Activated CD4-positive, alpha-beta T cell treated with anti-CD3 and anti-CD28 coated beads for 1 hour (primary cell): Measurements from ENCODE around the gene CCDC91.
"Not testable (repeated sequence)": the region's sequence is repeated elsewhere in the genome, so short reads cannot be mapped to it uniquely, and the experiment has no call there.

ENCODE experiments used
- DNase-seq: peaks from one replicate; pipeline ENCODE4 v3.0.0-alpha.2; 2020

CCDC91 gene

DNA sequence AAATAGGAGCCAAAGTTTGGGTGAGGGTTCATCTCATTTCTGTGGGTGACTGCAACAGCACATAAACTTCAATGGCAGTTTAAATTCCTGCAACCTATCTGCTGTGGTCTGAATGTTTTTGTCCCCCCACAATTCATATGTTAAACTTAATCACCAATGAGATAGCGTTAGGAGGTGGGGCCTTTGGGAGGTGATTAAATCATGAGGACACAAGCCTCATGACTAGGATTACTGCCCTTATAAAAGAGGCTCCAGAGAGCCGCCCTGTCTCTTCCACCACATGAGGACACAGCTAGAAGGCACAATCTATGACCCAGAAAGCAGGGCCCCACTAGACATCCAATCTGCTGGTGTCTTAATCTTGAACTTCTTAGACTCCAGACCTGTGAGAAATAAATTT, 3.8 kb upstream of the CCDC91 start:
- DNase-seq = no peak

DNA sequence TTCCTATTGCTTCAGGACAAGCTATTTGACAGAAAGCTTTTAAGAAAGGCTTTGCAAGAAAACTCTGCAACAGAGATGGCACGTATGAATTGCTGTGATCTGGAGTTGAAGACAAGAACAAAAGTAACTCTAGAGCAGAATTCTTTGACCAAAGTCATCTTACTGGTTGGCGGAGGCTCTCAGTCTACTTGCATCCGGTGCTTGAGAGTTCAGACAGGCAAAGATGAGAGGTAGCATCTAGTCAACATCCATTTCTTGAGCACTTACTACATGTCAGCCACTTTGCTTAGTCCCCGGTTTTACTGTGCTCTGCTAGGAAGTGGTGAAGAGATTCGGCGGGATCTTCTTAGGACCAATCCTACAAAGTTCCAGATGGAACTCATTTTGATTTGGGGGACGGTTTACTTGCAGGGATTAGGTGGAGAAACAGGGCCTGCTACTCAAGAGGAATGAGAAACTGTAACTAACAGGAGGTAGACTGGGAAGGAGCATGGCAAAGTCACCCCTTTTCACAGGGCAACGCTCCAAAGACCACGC, 404 bp upstream of the CCDC91 start:
- no peak for DNase-seq

DNA sequence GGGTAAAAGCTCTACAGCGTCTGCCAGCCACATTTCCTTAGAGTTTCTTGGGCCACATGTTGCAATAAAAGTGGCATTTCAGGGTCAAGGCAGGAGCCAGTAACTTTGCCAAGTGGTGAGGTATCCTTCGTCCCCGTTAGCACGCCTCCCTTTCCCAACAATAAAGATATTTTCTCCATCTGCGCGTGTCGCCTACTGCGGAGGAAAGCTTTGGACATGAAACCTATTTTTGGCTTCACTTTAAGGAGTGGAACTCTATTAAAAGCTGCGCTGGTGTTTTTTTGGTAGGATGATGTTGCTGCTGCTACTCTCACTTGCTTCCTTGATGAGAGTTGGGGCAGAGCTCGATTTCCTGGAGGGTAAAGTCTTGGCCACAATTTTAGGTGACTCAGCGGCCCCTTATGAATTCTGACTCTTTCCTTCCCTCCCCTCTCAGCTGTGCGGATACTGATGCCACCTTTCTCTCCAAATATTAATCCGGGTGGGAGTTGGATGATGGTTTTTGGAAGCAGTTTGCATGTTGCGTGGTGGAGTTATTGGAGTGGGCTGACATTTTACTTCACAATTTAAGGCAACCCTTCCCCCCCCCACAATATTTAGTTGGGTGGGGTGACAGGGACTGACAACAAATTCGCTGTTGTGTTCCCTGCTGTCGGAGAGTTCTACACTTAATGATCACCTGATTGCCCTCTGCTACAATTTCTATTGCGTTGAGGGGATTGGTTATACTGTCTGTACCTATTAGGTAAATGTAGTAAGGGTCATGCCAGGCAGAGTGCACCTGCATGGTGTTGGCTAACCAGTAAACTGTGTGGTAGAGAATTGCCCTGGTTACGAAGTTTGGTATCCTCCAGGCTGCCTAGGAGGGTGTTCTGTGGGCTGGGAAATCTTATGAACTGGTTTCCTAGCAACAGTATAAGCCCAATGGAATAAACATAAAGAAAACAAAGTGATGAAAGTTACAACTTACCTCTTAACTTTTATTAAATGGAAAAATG, 1.1 kb downstream of the CCDC91 start:
- peak; percentile 16 for DNase-seq

DNA sequence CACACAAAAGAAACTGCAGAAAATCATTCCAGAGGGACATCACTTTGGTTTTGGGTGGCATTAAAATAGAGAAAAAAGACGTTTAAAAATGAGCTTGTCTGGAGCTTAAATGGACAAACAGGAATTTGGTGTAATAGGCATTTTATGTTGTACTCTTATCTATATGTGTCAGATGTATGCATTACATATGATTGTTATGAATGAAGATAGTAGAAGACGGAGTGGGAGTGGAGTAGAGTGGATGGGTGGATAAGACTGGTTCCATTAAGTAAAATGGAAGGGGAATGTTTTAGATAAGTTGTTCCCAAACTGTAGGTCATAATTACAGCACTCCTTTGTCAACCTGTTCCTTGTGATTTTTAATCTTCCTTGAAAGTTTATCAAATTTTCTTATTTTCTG, 1.9 kb downstream of the CCDC91 start:
- no peak for DNase-seq

DNA sequence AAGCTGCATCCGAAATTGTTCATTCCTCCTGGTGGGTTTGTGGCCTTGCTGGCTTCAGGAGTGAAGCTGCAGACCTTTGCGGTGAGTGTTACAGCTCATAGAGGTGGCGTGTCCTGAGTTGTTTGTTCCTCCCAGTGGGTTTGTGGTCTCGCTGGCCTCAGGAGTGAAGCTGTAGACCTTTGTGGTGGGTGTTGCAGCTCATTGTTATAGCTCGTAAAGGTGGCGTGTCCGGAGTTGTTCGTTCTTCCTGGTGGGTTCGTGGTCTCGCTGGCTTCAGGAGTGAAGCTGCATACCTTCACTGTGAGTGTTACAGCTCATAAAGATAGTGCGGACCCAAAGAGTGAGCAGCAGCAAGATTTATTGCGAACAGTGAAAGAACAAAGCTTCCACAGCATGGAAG, 4.4 kb downstream of the CCDC91 start:
- not testable (repeated sequence) for DNase-seq

DNA sequence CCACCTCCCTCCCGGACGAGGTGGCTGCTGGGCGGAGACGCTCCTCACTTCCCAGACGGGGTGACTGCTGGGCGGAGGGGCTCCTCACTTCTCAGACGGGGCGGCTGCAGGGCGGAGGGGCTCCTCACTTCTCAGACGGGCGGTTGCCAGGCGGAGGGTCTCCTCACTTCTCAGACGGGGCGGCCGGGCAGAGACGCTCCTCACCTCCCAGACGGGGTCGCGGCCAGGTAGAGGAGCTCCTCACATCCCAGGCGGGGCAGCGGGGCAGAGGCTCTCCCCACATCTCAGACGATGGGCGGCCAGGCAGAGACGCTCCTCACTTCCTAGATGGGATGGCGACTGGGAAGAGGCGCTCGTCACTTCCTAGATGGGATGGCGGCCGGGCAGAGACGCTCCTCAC, 10.9 kb downstream of the CCDC91 start:
- not testable (repeated sequence) for DNase-seq

DNA sequence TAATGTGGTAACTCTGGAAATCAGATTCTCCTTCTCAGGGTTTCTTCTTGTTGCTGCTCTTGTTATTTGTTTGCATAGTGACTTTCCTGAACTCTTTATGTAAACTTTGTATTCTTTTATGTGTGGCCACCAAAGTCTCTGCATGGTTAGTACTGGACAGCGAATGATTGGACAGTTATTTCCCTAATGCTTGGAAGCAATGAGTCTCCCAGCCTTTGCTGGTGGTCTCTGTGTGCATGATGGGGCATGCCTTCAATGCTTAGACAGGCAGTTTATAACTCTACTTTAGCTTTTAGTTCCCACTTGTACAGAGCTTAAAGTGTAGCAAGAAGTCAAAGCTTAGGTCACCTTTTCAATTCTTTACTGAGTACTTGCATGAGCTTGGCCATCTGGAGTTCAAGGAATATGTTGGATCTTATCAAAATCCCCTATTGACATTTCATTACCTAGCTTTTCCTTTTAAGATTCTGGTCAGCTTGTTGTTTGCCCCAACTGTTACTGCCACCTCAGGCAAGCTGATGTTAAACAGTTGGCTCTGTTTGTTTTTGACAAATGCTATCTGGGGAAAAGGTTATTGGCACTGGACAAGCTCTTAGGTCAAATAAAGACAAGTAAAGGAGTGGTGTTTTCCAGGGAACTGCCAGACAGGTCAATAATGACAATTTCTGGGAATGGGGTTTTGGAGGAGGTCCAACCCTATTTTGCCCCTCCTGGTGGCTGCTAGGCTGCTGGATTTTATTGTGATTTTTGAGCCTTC, 12.3 kb downstream of the CCDC91 start:
- no peak for DNase-seq

DNA sequence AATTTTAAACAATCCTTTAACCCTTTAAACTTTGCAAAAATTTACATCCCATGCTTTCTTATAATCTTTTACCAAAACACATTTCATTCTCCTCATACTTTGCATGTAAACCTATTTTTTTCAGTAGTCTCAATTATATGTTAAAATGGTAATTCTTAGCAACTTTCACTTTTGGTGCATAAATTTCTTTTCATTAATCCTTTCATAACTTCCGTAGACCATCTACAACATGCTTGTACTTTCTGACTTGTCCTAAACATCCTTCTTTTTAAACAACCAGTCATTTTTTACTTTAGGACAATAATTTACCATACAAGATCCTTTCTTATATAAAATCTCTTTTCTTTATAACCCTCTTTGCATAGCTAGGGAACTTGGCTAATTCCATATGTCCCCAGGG, 19.5 kb downstream of the CCDC91 start:
- DNase-seq = no peak

DNA sequence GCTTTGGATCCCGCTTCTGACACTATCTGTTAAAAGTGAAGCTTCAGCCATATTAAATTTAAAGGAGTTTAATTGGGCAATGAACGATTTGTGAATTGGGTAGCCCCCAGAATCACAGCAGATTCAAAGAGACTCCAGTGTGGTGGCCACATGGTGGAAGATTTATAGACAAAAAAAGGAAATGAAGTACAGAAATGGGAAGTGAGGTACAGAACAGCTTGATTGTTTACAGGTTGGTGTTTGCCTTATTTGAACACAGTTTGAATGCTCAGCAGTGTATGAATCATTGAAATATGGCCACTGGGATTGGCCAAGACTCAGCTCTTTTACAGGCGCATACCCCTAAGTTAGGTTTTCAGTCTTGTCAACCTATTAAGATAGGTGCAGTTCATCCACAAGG, 21.9 kb downstream of the CCDC91 start:
- no peak for DNase-seq

DNA sequence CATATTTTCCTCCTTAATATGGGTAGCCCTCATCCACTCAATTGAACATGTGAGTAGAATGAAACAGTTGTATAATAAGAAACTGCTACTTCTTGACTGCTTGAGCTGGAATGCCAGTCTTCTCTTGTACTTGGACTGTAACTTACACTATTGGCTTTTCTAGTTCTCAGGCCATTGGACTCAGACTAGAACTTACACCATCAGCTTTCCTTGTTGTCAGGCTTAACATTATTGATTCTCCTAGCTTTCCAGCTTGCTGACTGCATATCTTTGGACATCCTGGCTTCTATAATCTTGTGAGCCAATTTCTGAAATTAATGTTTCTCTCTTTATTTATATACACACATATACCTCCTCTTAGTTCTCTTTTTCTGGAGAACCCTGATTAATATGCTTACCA, 24.8 kb downstream of the CCDC91 start:
- DNase-seq = no peak

DNA sequence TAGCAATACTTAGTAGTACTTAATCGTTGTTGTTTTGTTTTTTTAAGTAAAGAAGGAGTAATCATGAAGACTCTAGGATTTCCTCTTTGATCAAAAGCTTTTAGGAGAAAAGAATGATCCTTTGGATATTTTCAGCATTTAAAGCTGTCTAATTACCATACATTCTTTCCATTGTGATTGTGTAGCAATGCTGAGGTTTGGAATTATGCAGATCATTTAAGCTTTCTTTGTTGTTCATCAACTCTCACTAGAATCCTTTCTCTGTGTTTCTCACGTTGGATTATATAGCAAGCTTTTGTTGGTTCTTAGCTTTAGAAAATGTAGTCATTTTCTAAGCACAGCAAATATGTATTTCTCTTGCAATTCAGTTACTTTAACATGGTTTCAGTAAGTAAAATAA, 25.8 kb downstream of the CCDC91 start:
- DNase-seq = no peak

DNA sequence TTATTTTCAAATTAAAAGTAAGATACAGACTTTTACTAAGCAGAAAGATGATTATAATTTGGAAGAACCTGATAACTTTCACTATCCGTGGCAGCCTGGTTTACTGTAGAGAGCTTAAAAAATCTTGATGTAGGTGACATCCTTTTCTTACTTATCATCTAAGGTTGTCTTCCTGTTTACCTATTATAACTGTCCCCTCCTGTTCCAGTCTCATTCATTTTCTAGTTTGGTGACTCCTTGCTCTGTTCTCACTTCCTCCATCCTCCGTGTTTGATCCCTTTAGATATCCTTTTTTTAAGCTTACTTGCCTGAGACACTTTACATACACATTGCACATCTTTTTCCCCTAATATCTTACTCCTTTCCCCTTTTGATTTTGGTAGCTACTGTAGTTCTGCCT, 27.5 kb downstream of the CCDC91 start:
- no peak for DNase-seq

DNA sequence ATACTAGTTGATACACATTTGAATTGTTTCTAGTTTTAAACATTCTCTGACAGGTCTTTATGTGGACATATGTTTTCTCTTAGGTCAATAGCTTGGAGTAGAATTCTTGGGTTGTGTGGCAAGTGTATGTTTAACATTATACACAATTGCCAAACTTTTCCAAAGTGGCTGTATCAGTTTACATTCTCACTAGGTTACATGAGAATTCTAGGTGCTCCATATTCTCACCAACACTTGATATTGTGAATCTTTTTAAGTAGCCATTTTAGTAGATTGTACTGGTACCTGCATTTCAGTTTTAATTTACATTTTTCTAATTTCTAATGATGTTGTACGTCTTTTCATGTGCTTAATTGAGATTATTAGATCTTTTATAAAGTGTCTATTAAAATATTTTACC, 28.6 kb downstream of the CCDC91 start:
- no peak for DNase-seq

DNA sequence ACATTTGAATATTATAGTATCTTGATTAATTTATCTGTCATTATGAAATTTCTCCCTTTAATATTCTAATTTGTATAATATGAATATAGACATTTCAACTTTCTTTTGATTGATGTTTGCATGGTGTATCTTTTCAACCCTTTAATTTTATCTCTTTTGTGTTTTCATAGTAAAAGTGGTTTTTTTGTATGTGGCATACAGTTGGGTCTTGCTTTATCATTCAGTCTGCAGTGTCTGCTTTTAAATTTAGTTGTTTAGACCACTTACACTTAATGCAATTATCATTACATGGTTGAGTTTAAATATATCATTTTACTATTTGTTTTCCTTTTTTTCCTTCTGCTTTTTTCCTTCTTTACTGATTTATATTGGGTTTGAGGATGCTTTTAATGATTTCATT, 29.6 kb downstream of the CCDC91 start:
- no peak for DNase-seq

DNA sequence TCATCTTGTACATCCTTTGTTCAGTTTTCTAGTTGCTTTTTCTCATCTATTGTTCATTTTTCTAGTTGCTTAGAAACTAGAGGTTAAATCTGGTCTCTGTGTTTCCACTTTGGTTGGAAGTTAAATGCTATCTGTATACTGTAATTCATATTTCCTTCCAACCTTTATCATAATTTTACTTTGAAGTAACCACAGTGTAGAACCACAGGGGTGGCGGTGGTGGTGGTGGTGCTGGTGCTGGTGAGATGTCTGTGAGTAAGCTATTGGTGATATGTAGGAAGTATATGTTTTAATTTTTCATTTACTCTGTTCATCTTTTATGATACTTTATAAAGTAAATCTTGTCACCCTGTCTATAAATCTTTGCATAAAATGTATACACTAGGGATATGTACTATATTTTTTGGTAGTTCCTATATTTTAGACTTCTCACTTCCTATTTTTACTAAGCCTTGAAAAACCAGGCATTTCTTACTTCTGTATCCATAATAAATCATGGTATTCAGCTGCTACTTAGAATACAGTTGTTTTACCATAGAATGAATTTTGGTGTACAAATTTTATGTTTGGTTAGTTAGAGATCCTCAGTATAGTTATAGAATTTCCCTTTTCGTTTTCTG, 31.9 kb downstream of the CCDC91 start:
- DNase-seq = peak; percentile 53

DNA sequence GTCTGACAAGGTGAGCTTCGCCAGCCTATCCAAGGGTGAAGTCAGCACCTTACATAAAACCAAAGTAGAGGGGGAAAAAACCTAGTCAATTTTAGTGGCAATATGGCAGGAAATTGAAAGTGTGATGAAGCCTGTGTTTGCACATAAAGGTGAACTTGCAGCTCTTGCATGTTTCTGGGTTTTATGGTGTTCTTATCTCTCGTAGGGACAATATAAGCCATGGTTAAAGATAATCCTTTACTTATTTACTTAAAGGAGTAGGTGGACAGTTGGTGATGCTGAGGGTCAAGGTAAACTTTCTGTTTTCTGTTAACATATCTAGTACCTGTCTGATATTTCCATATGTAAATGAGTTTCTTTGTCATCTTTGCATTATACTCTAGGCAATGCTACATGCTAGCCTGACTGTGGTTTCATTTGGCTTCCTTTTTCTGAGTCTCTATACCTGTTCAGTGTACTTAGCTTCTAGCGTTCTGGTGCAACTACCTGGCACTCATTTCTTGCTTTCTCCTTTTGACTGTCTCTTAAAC, 32.8 kb downstream of the CCDC91 start:
- no peak for DNase-seq

DNA sequence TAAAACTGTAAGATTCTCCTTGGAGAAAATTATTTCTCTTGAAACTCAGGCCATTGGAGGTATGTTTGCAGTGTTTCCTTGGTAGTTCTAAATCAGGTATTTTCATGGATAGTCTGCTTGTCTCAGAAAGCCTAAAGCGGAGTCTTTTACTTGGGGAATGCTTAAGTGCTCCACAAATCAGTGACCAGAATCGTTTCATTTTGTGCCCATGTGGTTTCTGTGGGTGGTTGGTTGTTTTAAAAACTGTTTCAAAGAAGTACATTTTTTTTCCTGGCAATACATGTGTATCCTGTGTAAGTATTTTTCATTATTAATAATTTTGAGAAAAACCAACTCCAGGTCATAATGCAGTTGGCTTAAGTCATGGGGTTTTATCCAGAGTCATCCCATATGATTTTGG, 33.6 kb downstream of the CCDC91 start:
- no peak for DNase-seq

DNA sequence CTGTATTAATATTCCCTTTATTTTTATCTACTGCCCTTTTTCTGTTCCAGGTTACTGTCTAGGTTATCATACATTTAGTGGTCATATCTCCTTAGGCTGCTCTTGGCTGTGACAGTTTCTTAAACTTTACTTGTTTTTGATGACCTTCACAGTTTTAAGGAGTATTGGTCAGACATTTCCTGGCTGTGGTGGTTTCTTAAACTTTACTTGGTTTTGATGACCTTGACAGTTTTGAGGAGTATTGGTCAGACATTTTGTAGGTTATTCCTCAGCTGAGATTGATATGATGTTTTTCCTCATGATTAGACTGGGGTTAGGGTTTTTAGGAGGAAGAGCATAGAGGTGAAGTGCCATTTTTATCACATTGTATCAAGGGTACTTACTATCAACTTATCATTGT, 36.4 kb downstream of the CCDC91 start:
- no peak for DNase-seq

DNA sequence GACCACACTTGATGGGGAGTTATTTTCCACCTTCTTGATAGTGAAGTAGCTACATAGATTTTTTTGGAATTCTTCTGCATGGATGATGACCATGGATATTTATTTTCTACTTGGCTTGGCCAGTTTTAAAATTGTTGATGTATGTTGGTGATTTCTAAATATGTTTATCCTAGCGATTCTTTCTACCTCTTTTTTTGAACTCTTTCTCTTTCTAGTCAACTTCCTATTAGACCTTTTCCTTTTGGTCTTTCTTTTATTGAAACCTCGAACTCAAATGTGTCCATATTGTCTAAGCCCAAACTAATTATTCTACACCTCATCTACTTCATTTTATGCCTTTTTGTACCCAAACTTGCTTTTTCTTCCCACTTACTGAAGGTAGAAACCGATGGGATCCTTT, 37.0 kb downstream of the CCDC91 start:
- no peak for DNase-seq

DNA sequence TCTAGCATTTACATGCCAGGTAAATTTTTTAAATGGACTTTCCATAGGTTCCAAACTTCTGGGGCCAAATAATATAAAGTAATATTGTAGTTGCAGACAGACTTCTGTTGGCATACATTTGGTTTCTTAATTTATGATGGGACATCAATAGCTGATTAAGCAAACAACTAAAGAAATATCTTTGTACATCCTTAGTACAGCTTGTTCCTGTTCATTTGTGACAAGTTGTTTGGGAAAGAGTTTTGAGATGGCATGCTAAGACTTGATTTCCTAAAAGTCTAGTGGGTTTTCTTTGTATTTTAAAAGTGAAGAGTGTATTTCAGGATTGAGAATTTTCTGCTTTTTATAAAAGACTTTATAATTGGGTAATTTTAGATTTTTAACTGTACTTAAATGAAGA, 41.0 kb downstream of the CCDC91 start:
- no peak for DNase-seq

DNA sequence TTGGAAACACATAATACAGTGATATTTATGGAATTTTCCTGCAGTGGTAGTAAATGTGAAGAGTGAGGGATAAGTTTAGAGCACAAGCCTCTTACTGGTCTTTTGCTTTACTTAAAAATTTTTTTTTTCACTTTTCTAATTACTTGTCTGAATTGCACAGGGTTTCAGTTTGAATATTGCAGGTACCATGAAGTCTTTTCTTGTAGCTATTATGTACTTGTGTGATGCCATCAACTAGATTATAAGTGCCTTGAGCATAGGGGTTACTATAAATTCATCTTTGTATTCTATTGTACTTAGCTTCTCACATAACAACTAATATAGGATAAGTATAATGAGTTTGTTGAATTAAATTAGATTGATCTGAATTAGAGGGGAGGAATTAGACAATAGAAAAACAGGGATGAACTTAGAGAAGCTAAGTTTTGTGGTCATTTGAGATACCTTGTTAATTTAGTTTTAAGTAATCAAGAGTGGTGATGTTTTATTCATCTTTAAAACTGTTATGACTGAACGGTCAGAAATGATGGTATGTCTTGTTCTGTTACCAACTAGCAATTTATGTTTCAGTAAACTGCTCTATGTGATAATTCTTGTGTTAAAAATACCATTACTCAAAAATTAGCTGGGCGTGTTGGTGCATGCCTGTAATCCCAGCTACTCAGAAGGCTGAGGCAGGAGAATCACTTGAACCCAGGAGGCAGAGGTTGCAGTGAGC, 42.1 kb downstream of the CCDC91 start:
- DNase-seq = no peak

DNA sequence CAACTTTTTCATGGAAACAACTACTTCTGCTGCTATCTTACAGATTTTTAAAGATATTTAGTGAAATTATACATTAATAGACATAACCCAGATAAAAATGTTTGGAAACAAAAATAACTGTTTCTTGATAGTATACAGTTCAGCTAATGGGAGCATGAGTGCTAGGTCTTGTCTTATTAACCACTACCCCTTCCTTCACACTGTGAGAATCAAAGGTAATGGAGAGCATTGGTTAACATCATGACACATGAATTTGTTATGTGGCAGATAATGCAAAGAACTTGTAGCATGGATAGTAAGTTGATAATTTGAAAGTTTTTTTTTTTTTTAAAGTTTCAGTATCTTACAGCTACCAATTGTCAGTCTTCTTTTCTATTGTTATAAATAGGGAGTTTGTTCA, 44.2 kb downstream of the CCDC91 start:
- no peak for DNase-seq

DNA sequence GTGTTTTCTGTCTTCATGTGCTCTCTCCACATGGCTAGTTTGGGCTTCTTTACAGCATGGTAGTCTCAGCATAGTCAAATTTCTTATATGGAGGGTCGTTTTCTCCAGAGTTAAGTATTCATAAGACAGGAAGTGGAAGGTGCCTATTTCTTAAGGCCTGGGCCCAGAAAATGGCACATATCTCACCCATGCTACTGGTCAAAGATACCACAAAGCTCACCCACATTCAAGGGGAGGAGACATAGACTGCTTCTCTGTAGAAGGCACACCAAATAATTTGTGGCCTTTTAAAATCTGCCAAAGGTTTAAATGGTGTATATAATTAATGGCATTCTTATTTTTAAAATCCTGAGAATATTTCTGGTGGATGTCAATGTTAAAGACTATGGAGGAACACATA, 44.8 kb downstream of the CCDC91 start:
- DNase-seq = no peak
